Calu3 (cell line): ENCODE measurements around the gene MFSD6. TPM values are rescaled to one million over a fixed set of nuclear protein-coding genes. Genes with fewer than 3 reads are reported as not detected.
"Not testable (repeated sequence)": the region's sequence is repeated elsewhere in the genome, so short reads cannot be mapped to it uniquely, and the experiment has no call there.

Experiments used
- BruUV-seq: library from RNA; stranded (reverse); fragments of 400-500 nt; replicated peaks from 2 replicates; lab custom pipeline; 2021; lab: Mats Ljungman, UMichigan
- CTCF ChIA-PET: fragments of 300-600 bp; sonication (Branson Sonifier 250); formaldehyde crosslinking; loops from one replicate; lab custom pipeline; 2022; ENCODE audit warnings: antibody characterized with exemption; lab: Charles Lee
- DNase-seq: peaks from one replicate; pipeline ENCODE4 v3.0.0; 2022
- H3K27ac Mint-ChIP-seq: one replicate; pipeline ENCODE4 v1.8.0; 2022; ENCODE audit warnings: mixed read lengths; ENCODE audit not compliant: unreplicated experiment
- H3K27me3 Mint-ChIP-seq: one replicate; pipeline ENCODE4 v1.8.0; 2022; ENCODE audit warnings: mixed read lengths; ENCODE audit not compliant: unreplicated experiment
- H3K36me3 Mint-ChIP-seq: one replicate; pipeline ENCODE4 v1.8.0; 2022; ENCODE audit warnings: mild to moderate bottlenecking, moderate library complexity, mixed read lengths; ENCODE audit not compliant: insufficient read depth, unreplicated experiment
- H3K4me1 Mint-ChIP-seq: one replicate; pipeline ENCODE4 v1.8.0; 2022; ENCODE audit warnings: mild to moderate bottlenecking, low read depth, mixed read lengths; ENCODE audit not compliant: unreplicated experiment
- H3K4me3 Mint-ChIP-seq: one replicate; pipeline ENCODE4 v1.8.0; 2022; ENCODE audit warnings: mild to moderate bottlenecking, low read depth, moderate library complexity, mixed read lengths; ENCODE audit not compliant: unreplicated experiment
- H3K9me3 Mint-ChIP-seq: one replicate; pipeline ENCODE4 v1.8.0; 2022; ENCODE audit warnings: low read depth, mixed read lengths; ENCODE audit not compliant: unreplicated experiment
- intact Hi-C: fragments of 100-400 bp; cut with micrococcal nuclease; formaldehyde crosslinking; loops from one replicate; pipeline ENCODE4 v1.10.0; 2022; ENCODE audit not compliant: unreplicated experiment
- total RNA-seq: library from RNA; stranded (reverse); gene quantifications from 2 replicates; pipeline ENCODE4 v1.2.3, GENCODE V29; 2022
- TF ChIP-seq, protein P1 (sequence below): fragments of 200-600 bp; IDR thresholded peaks from one replicate; pipeline ENCODE4 v1.8.0; 2022; ENCODE audit warnings: antibody characterized with exemption; ENCODE audit not compliant: unreplicated experiment

MFSD6 gene
- total RNA-seq, 1 experiment from 2014 or later: 39.4 TPM

DNA sequence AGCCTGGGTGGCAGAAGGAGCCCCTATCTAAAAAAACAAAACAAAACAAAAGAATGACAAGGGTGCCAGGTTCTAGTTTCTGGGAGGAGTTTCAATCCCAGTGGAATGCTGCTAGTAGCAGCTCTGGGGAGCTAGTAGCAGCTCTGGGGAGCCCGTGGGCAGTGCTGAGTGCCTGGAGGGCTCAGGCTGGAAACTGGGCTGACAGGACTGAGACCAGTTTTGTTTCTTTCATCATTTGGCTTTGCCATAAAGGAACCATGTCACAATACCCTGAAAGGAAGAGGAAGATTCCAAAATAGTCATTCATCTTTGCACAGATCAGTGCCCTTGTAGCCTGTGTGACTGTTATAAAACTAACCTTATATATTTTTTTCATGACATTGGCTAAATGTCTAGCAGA, 10.6 kb downstream of the MFSD6 start:
- CTCF ChIA-PET: no interaction called here
- BruUV-seq: no TSS peak
- H3K27me3 Mint-ChIP-seq: no peaks in the 10 kb centered on the region
- no peak for DNase-seq
- TF ChIP-seq, protein P1, sequence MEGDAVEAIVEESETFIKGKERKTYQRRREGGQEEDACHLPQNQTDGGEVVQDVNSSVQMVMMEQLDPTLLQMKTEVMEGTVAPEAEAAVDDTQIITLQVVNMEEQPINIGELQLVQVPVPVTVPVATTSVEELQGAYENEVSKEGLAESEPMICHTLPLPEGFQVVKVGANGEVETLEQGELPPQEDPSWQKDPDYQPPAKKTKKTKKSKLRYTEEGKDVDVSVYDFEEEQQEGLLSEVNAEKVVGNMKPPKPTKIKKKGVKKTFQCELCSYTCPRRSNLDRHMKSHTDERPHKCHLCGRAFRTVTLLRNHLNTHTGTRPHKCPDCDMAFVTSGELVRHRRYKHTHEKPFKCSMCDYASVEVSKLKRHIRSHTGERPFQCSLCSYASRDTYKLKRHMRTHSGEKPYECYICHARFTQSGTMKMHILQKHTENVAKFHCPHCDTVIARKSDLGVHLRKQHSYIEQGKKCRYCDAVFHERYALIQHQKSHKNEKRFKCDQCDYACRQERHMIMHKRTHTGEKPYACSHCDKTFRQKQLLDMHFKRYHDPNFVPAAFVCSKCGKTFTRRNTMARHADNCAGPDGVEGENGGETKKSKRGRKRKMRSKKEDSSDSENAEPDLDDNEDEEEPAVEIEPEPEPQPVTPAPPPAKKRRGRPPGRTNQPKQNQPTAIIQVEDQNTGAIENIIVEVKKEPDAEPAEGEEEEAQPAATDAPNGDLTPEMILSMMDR: no peak
- no peaks in the 10 kb centered on the region for H3K36me3 Mint-ChIP-seq
- intact Hi-C loops: no loop called here
- H3K4me3 Mint-ChIP-seq: no peak overlapping the region
- H3K4me1 Mint-ChIP-seq: no peaks in the 10 kb centered on the region
- H3K9me3 Mint-ChIP-seq: no peaks in the 10 kb centered on the region
- no peak overlapping the region for H3K27ac Mint-ChIP-seq

DNA sequence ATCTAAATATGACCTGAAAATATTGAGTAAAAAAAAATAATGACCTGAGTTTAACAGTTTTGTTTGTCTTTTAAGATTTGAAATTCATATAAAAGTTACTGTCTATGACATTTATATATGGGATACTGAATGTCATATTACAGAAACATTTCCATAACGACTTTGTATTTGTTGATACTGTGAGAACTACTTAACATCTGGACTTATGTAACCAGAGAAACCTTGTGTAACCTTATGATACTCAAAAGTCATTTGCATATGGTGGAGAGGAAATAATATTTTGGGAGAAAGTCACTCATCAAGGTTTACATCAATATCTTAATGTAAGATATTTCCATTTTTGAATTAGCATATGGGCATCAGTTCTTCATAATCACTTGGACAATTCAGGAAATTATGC, 12.6 kb downstream of the MFSD6 start:
- TF ChIP-seq, protein P1: no peak
- no peaks in the 10 kb centered on the region for H3K27me3 Mint-ChIP-seq
- intact Hi-C loops: no loop called here

DNA sequence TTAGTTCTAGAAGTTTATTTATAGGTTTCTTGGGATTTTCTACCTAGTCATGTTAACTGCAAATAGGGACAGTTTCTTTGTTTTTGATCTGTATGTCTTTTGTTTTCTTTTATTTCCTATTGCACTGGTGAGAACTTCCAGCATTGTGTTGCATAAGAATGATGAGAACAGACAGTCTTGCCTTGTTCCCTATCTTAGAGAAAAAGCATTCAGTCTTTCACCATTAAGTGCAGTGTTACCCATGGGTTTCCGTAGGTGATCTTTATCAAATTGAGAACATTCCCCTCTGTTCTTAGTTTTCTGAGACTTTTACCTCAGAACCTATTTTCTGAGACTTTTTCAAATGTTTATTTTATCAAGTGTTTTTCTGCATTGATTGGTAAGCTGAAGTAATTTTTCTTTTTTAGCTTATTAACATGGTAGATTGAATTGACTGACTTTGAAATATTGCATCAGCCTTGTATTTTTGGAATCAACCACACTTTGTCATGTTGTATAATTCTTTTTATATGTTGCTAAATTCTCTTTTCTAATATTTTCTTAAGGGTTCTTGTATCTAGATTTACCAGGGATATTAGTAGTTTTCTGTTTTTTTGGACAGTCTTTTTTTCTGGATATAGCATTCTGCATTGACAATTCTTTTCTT, 17.2 kb downstream of the MFSD6 start:
- CTCF ChIA-PET: no interaction called here
- no peak overlapping the region for H3K4me3 Mint-ChIP-seq
- no peak overlapping the region for H3K27ac Mint-ChIP-seq

More for the DNA sequence above, 12.6 kb downstream of the MFSD6 start:
- no peak for DNase-seq
- Mint-ChIP-seq H3K36me3 (no peaks in the 10 kb centered on the region), H3K4me3 (no peak overlapping the region), H3K9me3 (no peaks in the 10 kb centered on the region), H3K27ac (no peak overlapping the region), H3K4me1 (no peaks in the 10 kb centered on the region)
- CTCF ChIA-PET: no interaction called here
- no TSS peak for BruUV-seq

DNA sequence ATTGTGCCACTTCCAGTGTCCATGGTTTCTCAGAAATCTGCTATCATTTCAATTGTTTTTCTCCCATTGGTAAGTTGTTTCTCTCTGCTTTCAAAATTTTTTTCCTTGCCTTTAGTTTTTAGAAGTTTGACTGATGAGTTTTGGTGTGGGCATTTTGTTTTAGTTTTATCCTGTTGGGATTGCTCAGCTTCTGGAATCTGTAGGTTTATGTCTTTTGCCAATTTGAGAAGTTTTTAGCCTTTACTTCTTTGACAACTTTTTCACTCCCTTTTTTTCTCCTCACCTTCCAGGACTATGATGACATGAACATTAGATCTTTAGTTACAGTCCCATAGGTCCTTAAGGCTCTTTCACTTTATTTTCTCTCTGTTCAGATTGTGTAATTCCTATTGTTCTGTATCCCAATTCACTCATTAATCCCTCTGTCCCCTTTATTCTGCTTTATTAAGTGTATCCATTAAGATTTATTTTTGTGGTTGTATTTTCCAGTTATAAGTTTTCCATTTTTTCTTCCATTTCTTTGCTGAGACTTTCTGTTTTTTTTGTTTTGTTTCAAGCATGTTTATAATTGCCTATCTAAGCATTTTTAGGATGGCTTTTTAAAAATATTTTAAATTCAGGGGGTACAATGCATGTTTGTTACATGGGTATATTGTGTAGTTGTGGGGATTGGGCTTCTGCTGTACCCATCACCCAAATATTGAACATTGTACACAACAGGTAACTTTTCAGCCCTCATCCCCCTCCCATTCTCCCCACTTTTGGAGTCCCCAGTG, 17.9 kb downstream of the MFSD6 start:
- Mint-ChIP-seq H3K36me3 (no peaks in the 10 kb centered on the region), H3K4me1 (no peaks in the 10 kb centered on the region), H3K27me3 (no peaks in the 10 kb centered on the region), H3K4me3 (no peak overlapping the region), H3K27ac (no peak overlapping the region), H3K9me3 (no peaks in the 10 kb centered on the region)
- intact Hi-C loops: no loop called here
- CTCF ChIA-PET: no interaction called here
- no peak for DNase-seq
- no TSS peak for BruUV-seq
- TF ChIP-seq, protein P1: no peak

More for the DNA sequence above, 17.2 kb downstream of the MFSD6 start:
- H3K27me3 Mint-ChIP-seq: no peaks in the 10 kb centered on the region
- H3K9me3 Mint-ChIP-seq: no peaks in the 10 kb centered on the region
- no TSS peak for BruUV-seq
- TF ChIP-seq, protein P1: no peak
- no peak for DNase-seq
- intact Hi-C loops: no loop called here
- no peaks in the 10 kb centered on the region for H3K36me3 Mint-ChIP-seq
- H3K4me1 Mint-ChIP-seq: no peaks in the 10 kb centered on the region

DNA sequence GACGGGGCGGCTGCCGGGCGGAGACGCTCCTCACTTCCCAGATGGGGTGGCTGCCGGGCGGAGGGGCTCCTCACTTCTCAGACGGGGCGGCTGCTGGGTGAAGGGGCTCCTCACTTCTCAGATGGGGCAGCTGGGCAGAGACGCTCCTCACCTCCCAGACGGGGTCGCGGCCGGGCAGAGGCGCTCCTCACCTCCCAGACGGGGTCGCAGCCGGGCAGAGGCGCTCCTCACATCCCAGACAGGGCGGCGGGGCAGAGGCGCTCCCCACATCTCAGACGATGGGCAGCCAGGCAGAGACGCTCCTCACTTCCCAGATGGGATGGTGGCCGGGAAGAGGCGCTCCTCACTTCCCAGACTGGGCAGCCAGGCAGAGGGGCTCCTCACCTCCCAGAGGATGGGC, 22.7 kb downstream of the MFSD6 start:
- CTCF ChIA-PET, H3K27ac Mint-ChIP-seq, BruUV-seq: not testable (repeated sequence)

More for the DNA sequence above, 22.7 kb downstream of the MFSD6 start:
- H3K4me1 Mint-ChIP-seq, H3K4me3 Mint-ChIP-seq, intact Hi-C loops, H3K36me3 Mint-ChIP-seq, H3K9me3 Mint-ChIP-seq, H3K27me3 Mint-ChIP-seq, DNase-seq: not testable (repeated sequence)
